PC-3 (cell line): ENCODE results near the gene ABHD16A. TPM values are rescaled to one million over a fixed set of nuclear protein-coding genes. Genes with fewer than 3 reads are reported as not detected.
A peak's percentile ranks its signal among the peaks of the same experiment; 100 is the strongest.

Experiments
- ATAC-seq: fragments of 200-7000 bp; cut with Tn5 transposase; 2 replicates; pipeline ENCODE4 v1.9.1; 2020; ENCODE audit warnings: mild to moderate bottlenecking, moderate library complexity
- BruUV-seq: library from RNA; stranded (reverse); fragments of 400-500 nt; replicated peaks from 2 replicates; lab custom pipeline; 2021; lab: Mats Ljungman, UMichigan
- CTCF ChIA-PET: fragments of 300-600 bp; sonication (Branson Sonifier 250); formaldehyde crosslinking; loops from one replicate; lab custom pipeline; 2022; ENCODE audit warnings: antibody characterized with exemption; lab: Charles Lee
- POLR2A ChIA-PET: fragments of 300-600 bp; sonication (Branson Sonifier 250); formaldehyde crosslinking; loops from one replicate; lab custom pipeline; 2022; ENCODE audit warnings: antibody characterized with exemption; ENCODE audit not compliant: unreplicated experiment; lab: Charles Lee
- DNase-seq: peaks from one replicate; pipeline ENCODE4 v3.0.0-alpha.2; 2015
- H2AFZ ChIP-seq: fragments of 300-600 bp; sonication (generic); 2 replicates; pipeline ENCODE4 v1.6.0; 2016; ENCODE audit warnings: antibody characterized with exemption, low read length
- H3F3A ChIP-seq: fragments of 300-600 bp; sonication (generic); one replicate; pipeline ENCODE4 v1.6.0; 2017; ENCODE audit warnings: antibody characterized with exemption, low read length, control low read depth, mild to moderate bottlenecking; ENCODE audit not compliant: unreplicated experiment
- H3K27ac ChIP-seq: fragments of 300-600 bp; sonication (generic); 2 replicates; pipeline ENCODE4 v1.5.1; 2016; ENCODE audit warnings: mild to moderate bottlenecking, low read length
- H3K27me3 ChIP-seq: fragments of 300-600 bp; sonication (generic); 2 replicates; pipeline ENCODE4 v1.6.1; 2016; ENCODE audit warnings: low read length, mixed read lengths
- H3K36me3 ChIP-seq: fragments of 300-600 bp; sonication (generic); 2 replicates; pipeline ENCODE4 v1.6.1; 2016; ENCODE audit warnings: low read depth, mixed run types, low read length, mixed read lengths
- H3K4me1 ChIP-seq: fragments of 300-600 bp; sonication (generic); 2 replicates; pipeline ENCODE4 v1.5.1; 2016; ENCODE audit warnings: low read length; ENCODE audit not compliant: insufficient read depth
- H3K4me2 ChIP-seq: fragments of 300-600 bp; sonication (generic); 2 replicates; pipeline ENCODE4 v1.6.0; 2016; ENCODE audit warnings: low read length
- H3K4me3 ChIP-seq: fragments of 300-600 bp; sonication (generic); 2 replicates; pipeline ENCODE4 v1.5.1; 2016; ENCODE audit warnings: mild to moderate bottlenecking, low read length, mixed read lengths
- H3K79me2 ChIP-seq: fragments of 300-600 bp; sonication (generic); 2 replicates; pipeline ENCODE4 v1.6.1; 2017; ENCODE audit warnings: low read length, mixed read lengths
- H3K9ac ChIP-seq: fragments of 300-600 bp; sonication (generic); 2 replicates; pipeline ENCODE4 v1.6.0; 2016; ENCODE audit warnings: mild to moderate bottlenecking, low read length
- H3K9me2 ChIP-seq: fragments of 300-600 bp; sonication (generic); replicated peaks from 2 replicates; pipeline ENCODE4 v1.6.1; 2016; ENCODE audit warnings: mixed run types, low read length, mixed read lengths
- H3K9me3 ChIP-seq: fragments of 300-600 bp; sonication (generic); 2 replicates; pipeline ENCODE4 v1.6.1; 2016; ENCODE audit warnings: low read length, mixed read lengths
- H4K20me1 ChIP-seq: fragments of 300-600 bp; sonication (generic); 2 replicates; pipeline ENCODE4 v1.6.1; 2016; ENCODE audit warnings: low read length, mixed read lengths
- EZH2 ChIP-seq: fragments of 300-600 bp; sonication (generic); IDR thresholded peaks from one replicate; pipeline ENCODE4 v1.6.1; 2017; ENCODE audit warnings: antibody characterized with exemption, mild to moderate bottlenecking, low read length; ENCODE audit not compliant: unreplicated experiment
- EZH2phosphoT487 ChIP-seq: fragments of 300-600 bp; sonication (generic); IDR thresholded peaks from 2 replicates; pipeline ENCODE4 v1.6.1; 2018; ENCODE audit warnings: mild to moderate bottlenecking, antibody characterized with exemption, low read length, borderline replicate concordance
- intact Hi-C: fragments of 100-400 bp; cut with micrococcal nuclease; formaldehyde crosslinking; loops from 2 replicates; pipeline ENCODE4 v1.9.0; 2023
- total RNA-seq: library from RNA; depleted of rRNA; stranded (reverse); fragments of >200 nt; gene quantifications from 2 replicates; pipeline ENCODE4 v1.2.3, GENCODE V29; 2014
- TF ChIP-seq, protein P1 (sequence below): fragments of 300-600 bp; sonication (generic); conservative IDR thresholded peaks from 2 replicates; pipeline ENCODE4 v1.5.1; 2017; ENCODE audit warnings: antibody characterized with exemption, low read depth, mild to moderate bottlenecking, low read length

Gene ABHD16A
- total RNA-seq, 1 experiment from 2014 or later = 52.0 TPM

GRCh38 chr6:31659649-31660380, 43.3 kb downstream of the ABHD16A start:
- ChIA-PET CTCF (no interaction called here), POLR2A (interaction anchor here (0.7 kb wide), 1 partner anchor 1185 kb away, joined by 3 read pairs; no protein-coding TSS in a partner anchor)

GRCh38 chr6:31658983-31659648, 44.0 kb downstream of the ABHD16A start:
- Histone ChIP-seq H3K27ac (no peak overlapping the region), H3K4me2 (peak overlapping the region; percentile 99), H3K36me3 (peaks cover 5% of the 10 kb centered on the region), H2AFZ (no peak overlapping the region), H3K4me3 (peak overlapping the region; percentile 92), H3K9me2 (no peaks in the 10 kb centered on the region), H3K9ac (no peak overlapping the region), H3K27me3 (no peaks in the 10 kb centered on the region), H3K4me1 (peaks cover 45% of the 10 kb centered on the region), H4K20me1 (peaks cover 4% of the 10 kb centered on the region; the same call in 1 of the 2 replicates), H3K9me3 (no peaks in the 10 kb centered on the region), H3F3A (no peaks in the 10 kb centered on the region), H3K79me2 (peaks cover 46% of the 10 kb centered on the region)
- CTCF ChIA-PET = no interaction called here
- intact Hi-C loops = no loop called here
- no peak for TF ChIP-seq EZH2
- TF ChIP-seq, protein P1, sequence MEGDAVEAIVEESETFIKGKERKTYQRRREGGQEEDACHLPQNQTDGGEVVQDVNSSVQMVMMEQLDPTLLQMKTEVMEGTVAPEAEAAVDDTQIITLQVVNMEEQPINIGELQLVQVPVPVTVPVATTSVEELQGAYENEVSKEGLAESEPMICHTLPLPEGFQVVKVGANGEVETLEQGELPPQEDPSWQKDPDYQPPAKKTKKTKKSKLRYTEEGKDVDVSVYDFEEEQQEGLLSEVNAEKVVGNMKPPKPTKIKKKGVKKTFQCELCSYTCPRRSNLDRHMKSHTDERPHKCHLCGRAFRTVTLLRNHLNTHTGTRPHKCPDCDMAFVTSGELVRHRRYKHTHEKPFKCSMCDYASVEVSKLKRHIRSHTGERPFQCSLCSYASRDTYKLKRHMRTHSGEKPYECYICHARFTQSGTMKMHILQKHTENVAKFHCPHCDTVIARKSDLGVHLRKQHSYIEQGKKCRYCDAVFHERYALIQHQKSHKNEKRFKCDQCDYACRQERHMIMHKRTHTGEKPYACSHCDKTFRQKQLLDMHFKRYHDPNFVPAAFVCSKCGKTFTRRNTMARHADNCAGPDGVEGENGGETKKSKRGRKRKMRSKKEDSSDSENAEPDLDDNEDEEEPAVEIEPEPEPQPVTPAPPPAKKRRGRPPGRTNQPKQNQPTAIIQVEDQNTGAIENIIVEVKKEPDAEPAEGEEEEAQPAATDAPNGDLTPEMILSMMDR = no peak
- TF ChIP-seq EZH2phosphoT487 = no peak
- DNase-seq = no peak
- ATAC-seq = no peak
- POLR2A ChIA-PET = interaction anchor here (0.6 kb wide), 1 partner anchor 31 kb away, joined by 3 read pairs; no protein-coding TSS in a partner anchor
- no TSS peak for BruUV-seq

More at GRCh38 chr6:31659649-31660380, 43.3 kb downstream of the ABHD16A start:
- peaks cover 5% of the 10 kb centered on the region for H3K36me3 ChIP-seq
- no peaks in the 10 kb centered on the region for H3K27me3 ChIP-seq
- peak overlapping the region; percentile 78 for H2AFZ ChIP-seq
- DNase-seq = peak; percentile 42
- peak overlapping the region; percentile 99 for H3K4me2 ChIP-seq
- BruUV-seq = TSS peak; percentile 43
- peaks cover 52% of the 10 kb centered on the region for H3K4me1 ChIP-seq
- peak overlapping the region; percentile 92 for H3K4me3 ChIP-seq
- peak overlapping the region; percentile 85 for H3K9ac ChIP-seq
- TF ChIP-seq, protein P1 = no peak
- TF ChIP-seq EZH2phosphoT487 (no peak), EZH2 (no peak)
- peaks cover 4% of the 10 kb centered on the region; the same call in 1 of the 2 replicates for H4K20me1 ChIP-seq
- H3K79me2 ChIP-seq = peaks cover 51% of the 10 kb centered on the region
- peak; percentile 20 for ATAC-seq
- H3K9me3 ChIP-seq = no peaks in the 10 kb centered on the region
- peak overlapping the region; percentile 28 for H3K27ac ChIP-seq
- H3K9me2 ChIP-seq = no peaks in the 10 kb centered on the region
- no peaks in the 10 kb centered on the region for H3F3A ChIP-seq
- intact Hi-C loops = no loop called here
